Peyer's patch (tissue), 4 donors: ENCODE measurements around the gene TTC28. TPM values are rescaled to one million over a fixed set of nuclear protein-coding genes. Genes with fewer than 3 reads are reported as not detected.

ENCODE experiments used
- DNase-seq, 3 donors: peaks; one replicate each; pipeline ENCODE4 v3.0.0-alpha.2; 2017 to 2019
- H3K27ac ChIP-seq, 4 donors: fragments of 200-600 bp; sonication (generic); one replicate each; pipeline ENCODE4 v1.5.1; 2016 to 2019
- H3K27me3 ChIP-seq, 2 donors: fragments of 200-600 bp; sonication (generic); one replicate each; pipeline ENCODE4 v1.5.1; 2019
- H3K36me3 ChIP-seq, 3 donors: fragments of 200-600 bp; sonication (generic); one replicate each; pipeline ENCODE4 v1.5.1; 2016 to 2019
- H3K4me1 ChIP-seq, 4 donors: fragments of 200-600 bp; sonication (generic); one replicate each; pipeline ENCODE4 v1.5.1; 2016 to 2019
- H3K4me3 ChIP-seq, 4 donors: fragments of 200-600 bp; sonication (generic); 1 replicate in 3 of 4; 2 replicates in 1 of 4; pipeline ENCODE4 v1.5.1; 2016 to 2019; ENCODE audit warnings: mild to moderate bottlenecking in 1 of 4
- H3K9me3 ChIP-seq, 4 donors: fragments of 200-600 bp; sonication (generic); one replicate each; pipeline ENCODE4 v1.5.1; 2016 to 2019; ENCODE audit warnings: mild to moderate bottlenecking in 1 of 4
- CTCF ChIP-seq, 6 experiments: fragments of 450-650 bp in 4 of 6; fragments of 200-600 bp in 2 of 6; sonication (generic) in 1 of 6; IDR thresholded peaks; one replicate each; pipeline ENCODE4 v1.5.1; 2017 to 2019; ENCODE audit warnings: antibody characterized with exemption in 6 of 6, mild to moderate bottlenecking in 3 of 6, moderate library complexity in 1 of 6
- POLR2A ChIP-seq, 2 donors: fragments of 450-650 bp; IDR thresholded peaks; one replicate each; pipeline ENCODE4 v1.5.1; 2017; ENCODE audit warnings: antibody characterized with exemption in 2 of 2, mild to moderate bottlenecking in 2 of 2, moderate library complexity in 2 of 2
- total RNA-seq, 4 donors: library from RNA; depleted of rRNA; stranded (reverse); fragments of >200 nt; gene quantifications; one replicate each; pipeline ENCODE4 v1.1.0, GENCODE V29; 2016

The TTC28 gene
- total RNA-seq, 4 donors from 2014 or later, result 9.1 to 46.4 (median 35.2) TPM

- DNase-seq, result no peak
- H3K4me3 ChIP-seq, result no peak overlapping the region
- no peak overlapping the region for H3K27ac ChIP-seq
- H3K4me1 ChIP-seq, result no peaks in the 10 kb centered on the region
- no peaks in the 10 kb centered on the region for H3K36me3 ChIP-seq
- no peaks in the 10 kb centered on the region for H3K27me3 ChIP-seq
- TF ChIP-seq POLR2A (IDR thresholded peaks at IDR 0.05) (no peak), CTCF (IDR thresholded peaks at IDR 0.05) (no peak)
- no peaks in the 10 kb centered on the region for H3K9me3 ChIP-seq
Measured at GRCh38 chr22:27961182-27961581, 718.5 kb downstream of the TTC28 start.

GRCh38 chr22:27959335-27960090 lies 720.1 kb downstream of the TTC28 start:
- TF ChIP-seq POLR2A (IDR thresholded peaks at IDR 0.05) (no peak), CTCF (IDR thresholded peaks at IDR 0.05) (no peak)
- Histone ChIP-seq H3K4me1 (no peaks in the 10 kb centered on the region), H3K4me3 (no peak overlapping the region), H3K36me3 (no peaks in the 10 kb centered on the region), H3K27ac (no peak overlapping the region), H3K27me3 (no peaks in the 10 kb centered on the region), H3K9me3 (no peaks in the 10 kb centered on the region)
- DNase-seq, result no peak

GRCh38 chr22:27952779-27953178 lies 726.9 kb downstream of the TTC28 start:
- no peak for TF ChIP-seq CTCF (IDR thresholded peaks at IDR 0.05)
- no peak for TF ChIP-seq POLR2A (IDR thresholded peaks at IDR 0.05)

GRCh38 chr22:27952091-27952490 lies 727.5 kb downstream of the TTC28 start:
- H3K27ac ChIP-seq, result no peak overlapping the region
- H3K9me3 ChIP-seq, result no peaks in the 10 kb centered on the region
- no peak overlapping the region for H3K4me3 ChIP-seq
- H3K36me3 ChIP-seq, result no peaks in the 10 kb centered on the region
- no peak for DNase-seq
- no peaks in the 10 kb centered on the region for H3K4me1 ChIP-seq
- no peaks in the 10 kb centered on the region for H3K27me3 ChIP-seq
- TF ChIP-seq CTCF (IDR thresholded peaks at IDR 0.05), result no peak

More at GRCh38 chr22:27952779-27953178, 726.9 kb downstream of the TTC28 start:
- no peaks in the 10 kb centered on the region for H3K36me3 ChIP-seq
- H3K27ac ChIP-seq, result no peak overlapping the region
- H3K27me3 ChIP-seq, result no peaks in the 10 kb centered on the region
- no peaks in the 10 kb centered on the region for H3K4me1 ChIP-seq
- no peak overlapping the region for H3K4me3 ChIP-seq
- DNase-seq, result no peak
- no peaks in the 10 kb centered on the region for H3K9me3 ChIP-seq

GRCh38 chr22:27949421-27949820 lies 730.2 kb downstream of the TTC28 start:
- TF ChIP-seq CTCF (IDR thresholded peaks at IDR 0.05) (no peak), POLR2A (IDR thresholded peaks at IDR 0.05) (no peak)
- H3K4me1 ChIP-seq, result no peaks in the 10 kb centered on the region
- no peak overlapping the region for H3K4me3 ChIP-seq
- H3K27ac ChIP-seq, result no peak overlapping the region
- no peaks in the 10 kb centered on the region for H3K36me3 ChIP-seq
- no peaks in the 10 kb centered on the region for H3K27me3 ChIP-seq
- DNase-seq, result no peak
- no peaks in the 10 kb centered on the region for H3K9me3 ChIP-seq
